Activated naive CD4-positive, alpha-beta T cell treated with anti-CD3 and anti-CD28 coated beads for 36 hours (primary cell): ENCODE data around the gene MPP7. TPM values are rescaled to one million over a fixed set of nuclear protein-coding genes. Genes with fewer than 3 reads are reported as not detected.

ENCODE experiments used
- CTCF ChIA-PET: fragments of 350-600 bp; sonication (Branson Sonifier 250); formaldehyde crosslinking; loops from one replicate; lab custom pipeline; 2021; ENCODE audit warnings: antibody characterized with exemption; lab: Charles Lee
- DNase-seq: peaks from one replicate; pipeline ENCODE4 v3.0.0-alpha.2; 2020
- H3K27ac Mint-ChIP-seq: one replicate; pipeline ENCODE4 v1.8.0; 2021; ENCODE audit warnings: mild to moderate bottlenecking, mixed read lengths
- H3K27me3 Mint-ChIP-seq: one replicate; pipeline ENCODE4 v1.8.0; 2021; ENCODE audit warnings: low read depth, mixed read lengths
- H3K36me3 Mint-ChIP-seq: one replicate; pipeline ENCODE4 v1.8.0; 2021; ENCODE audit warnings: low read depth, mixed read lengths
- H3K4me1 Mint-ChIP-seq: one replicate; pipeline ENCODE4 v1.8.0; 2021; ENCODE audit warnings: low read depth, mixed read lengths
- H3K4me3 Mint-ChIP-seq: one replicate; pipeline ENCODE4 v1.8.0; 2021; ENCODE audit warnings: mild to moderate bottlenecking, moderate library complexity, mixed read lengths
- H3K9me3 Mint-ChIP-seq: one replicate; pipeline ENCODE4 v1.8.0; 2021; ENCODE audit warnings: mixed read lengths
- intact Hi-C: fragments of 100-400 bp; cut with micrococcal nuclease; formaldehyde crosslinking; loops from one replicate; pipeline ENCODE4 v1.15.1; 2023
- total RNA-seq, 2 experiments: library from RNA; stranded (reverse); gene quantifications; one replicate each; pipeline ENCODE4 v1.2.3, GENCODE V29; 2021

MPP7 gene
- total RNA-seq, 2 experiments from 2014 or later = 23.6 to 25.4 TPM

DNA sequence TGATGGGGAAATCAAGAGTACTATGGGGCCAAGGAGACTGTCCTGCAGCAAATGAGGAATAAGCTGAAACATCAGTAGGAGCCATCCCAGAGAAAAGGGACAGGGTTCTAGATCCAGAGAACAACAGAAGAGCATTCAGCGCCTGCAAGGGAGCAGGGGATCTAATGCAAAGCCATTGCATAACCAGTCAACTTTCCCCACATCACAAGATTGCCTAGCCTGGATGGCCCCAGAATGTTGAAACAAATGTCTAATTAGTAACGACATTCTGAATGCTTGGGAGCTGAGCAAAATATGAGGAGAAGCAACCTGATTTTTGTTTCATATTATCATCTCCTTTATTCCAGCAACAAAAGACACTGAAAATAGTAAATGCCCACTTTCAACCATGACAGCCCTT, 2.7 kb upstream of the MPP7 start:
- H3K27ac Mint-ChIP-seq = no peak overlapping the region
- no peaks in the 10 kb centered on the region for H3K36me3 Mint-ChIP-seq

DNA sequence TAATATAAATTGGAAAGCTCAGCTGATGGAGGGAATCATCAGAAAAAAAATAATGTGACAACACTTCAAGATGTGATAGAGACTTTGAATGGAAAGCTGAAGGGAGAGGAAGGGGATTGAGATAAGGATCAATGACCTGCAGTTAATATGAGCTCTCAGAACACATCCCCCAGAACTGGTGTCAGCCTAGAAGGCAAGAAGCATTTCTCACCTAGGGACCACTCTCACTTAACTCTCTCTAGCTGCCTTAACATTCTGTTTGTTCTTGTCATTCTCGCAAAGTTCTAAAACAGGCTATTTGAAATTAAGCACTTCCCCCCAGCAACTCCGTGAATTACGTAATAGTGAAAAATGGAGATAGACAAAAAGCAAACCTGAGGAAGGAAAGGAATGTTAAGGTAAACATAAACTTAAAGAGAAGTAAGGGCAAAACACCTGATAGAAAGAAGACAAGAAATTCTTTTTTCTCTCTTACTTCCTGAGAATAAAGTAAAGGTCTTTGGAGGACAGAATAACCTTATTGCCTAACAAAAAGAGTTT, 1.2 kb upstream of the MPP7 start:
- H3K27ac Mint-ChIP-seq = no peak overlapping the region
- CTCF ChIA-PET = interaction anchor here (1.0 to 7.1 kb wide), 8 partner anchors 8 to 89 kb away, joined by 3 to 129 read pairs (median 20); no protein-coding TSS in a partner anchor
- H3K4me3 Mint-ChIP-seq = peak overlapping the region; percentile 81
- H3K4me1 Mint-ChIP-seq = peaks cover 47% of the 10 kb centered on the region
- no peak for DNase-seq
- intact Hi-C loops = no loop called here
- no peaks in the 10 kb centered on the region for H3K9me3 Mint-ChIP-seq
- no peaks in the 10 kb centered on the region for H3K36me3 Mint-ChIP-seq
- H3K27me3 Mint-ChIP-seq = no peaks in the 10 kb centered on the region

More for the DNA sequence above, 2.7 kb upstream of the MPP7 start:
- no peak for DNase-seq
- no peaks in the 10 kb centered on the region for H3K9me3 Mint-ChIP-seq
- H3K27me3 Mint-ChIP-seq = no peaks in the 10 kb centered on the region
- peaks cover 33% of the 10 kb centered on the region for H3K4me1 Mint-ChIP-seq
- intact Hi-C loops = no loop called here
- CTCF ChIA-PET = interaction anchor here (1.0 kb wide), 1 partner anchor 52 kb away, joined by 4 read pairs; no protein-coding TSS in a partner anchor
- H3K4me3 Mint-ChIP-seq = no peak overlapping the region

DNA sequence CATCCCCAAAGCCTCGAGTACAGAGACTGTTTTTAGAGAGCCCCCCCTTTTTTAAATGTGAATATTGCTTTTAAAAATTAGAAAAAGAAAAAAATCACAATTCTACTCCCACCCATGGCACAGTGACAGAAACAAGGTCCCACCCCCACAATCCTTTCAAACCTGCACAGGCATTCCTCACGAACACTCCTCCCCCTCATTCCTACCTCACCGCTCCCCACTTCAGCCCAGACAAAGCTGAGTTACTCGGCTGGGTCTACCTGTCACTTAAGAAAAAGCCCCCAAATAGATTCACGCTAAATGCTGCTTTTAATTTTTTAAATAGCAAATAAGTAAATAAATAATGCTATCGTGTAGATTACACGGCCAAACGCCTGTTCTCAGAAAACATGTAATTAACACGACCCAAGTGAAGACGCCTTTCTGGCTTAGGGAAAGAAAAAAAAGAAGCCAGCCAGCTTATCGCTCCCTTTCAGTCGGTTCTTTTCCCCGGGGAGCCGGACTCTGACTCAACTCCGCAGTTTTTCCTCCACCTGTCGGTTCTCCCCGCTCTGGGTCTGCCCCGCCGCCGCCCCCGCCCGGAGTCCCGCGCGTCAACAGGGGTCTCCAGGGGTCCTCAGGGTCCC, 739 bp downstream of the MPP7 start:
- H3K4me1 Mint-ChIP-seq = peaks cover 53% of the 10 kb centered on the region

DNA sequence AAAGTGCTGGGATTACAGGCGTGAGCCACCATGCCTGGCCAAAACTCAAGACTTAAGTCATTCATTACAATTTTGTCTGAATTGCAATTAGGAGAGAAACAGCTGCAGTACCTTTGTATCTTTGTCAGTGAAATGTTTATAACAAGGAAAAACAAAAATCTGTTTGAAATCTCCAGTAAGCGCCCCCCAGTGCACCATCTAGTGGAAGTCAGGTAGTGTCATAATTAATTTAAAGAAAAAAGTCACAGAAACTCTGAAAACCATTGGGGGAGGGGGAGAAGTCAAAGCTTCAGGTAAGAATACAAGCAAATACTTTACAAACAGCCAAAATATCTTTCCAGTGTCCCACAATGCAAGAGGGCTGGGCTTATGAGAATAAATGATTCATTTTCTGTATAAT, 2.8 kb downstream of the MPP7 start:
- H3K9me3 Mint-ChIP-seq = no peaks in the 10 kb centered on the region
- intact Hi-C loops = loop anchor here (1.0 kb wide), 1 partner anchor 49 kb away; no protein-coding TSS in a partner anchor
- H3K27me3 Mint-ChIP-seq = no peaks in the 10 kb centered on the region
- no peak overlapping the region for H3K4me3 Mint-ChIP-seq
- peak; percentile 56 for DNase-seq
- CTCF ChIA-PET = interaction anchor here (0.7 to 7.1 kb wide), 11 partner anchors 28 to 556 kb away, joined by 3 to 129 read pairs (median 4); no protein-coding TSS in a partner anchor
- no peaks in the 10 kb centered on the region for H3K36me3 Mint-ChIP-seq
- H3K27ac Mint-ChIP-seq = peak overlapping the region; percentile 13
- H3K4me1 Mint-ChIP-seq = peaks cover 68% of the 10 kb centered on the region

More for the DNA sequence above, 739 bp downstream of the MPP7 start:
- H3K9me3 Mint-ChIP-seq = no peaks in the 10 kb centered on the region
- peak overlapping the region; percentile 57 for H3K27ac Mint-ChIP-seq
- H3K36me3 Mint-ChIP-seq = no peaks in the 10 kb centered on the region
- intact Hi-C loops = loop anchor here (1.0 to 2.0 kb wide), 3 partner anchors 123 to 560 kb away; no protein-coding TSS in a partner anchor
- peak overlapping the region; percentile 82 for H3K4me3 Mint-ChIP-seq
- H3K27me3 Mint-ChIP-seq = no peaks in the 10 kb centered on the region
- CTCF ChIA-PET = interaction anchor here (0.8 to 7.1 kb wide), 13 partner anchors 19 to 91 kb away, joined by 3 to 129 read pairs (median 10); no protein-coding TSS in a partner anchor
- DNase-seq = no peak

DNA sequence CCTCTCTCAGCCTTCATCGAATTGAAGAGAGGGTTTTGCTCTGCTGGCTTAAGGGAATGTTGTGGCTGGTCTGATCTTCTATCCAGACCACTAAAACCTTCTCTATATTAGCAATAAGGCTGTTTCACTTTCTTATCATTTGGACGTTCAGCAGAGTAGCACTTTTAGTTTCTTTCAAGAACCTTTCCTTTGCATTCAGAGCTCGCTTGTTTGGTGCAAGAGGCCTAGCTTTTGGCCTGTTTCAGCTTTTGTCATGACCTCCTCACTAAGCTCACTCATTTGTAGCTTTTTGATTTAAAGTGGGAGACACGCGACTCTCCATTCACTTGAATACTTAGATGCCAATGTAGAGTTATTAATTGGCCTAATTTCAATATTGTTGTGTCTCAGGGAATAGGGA, 3.9 kb downstream of the MPP7 start:
- peaks cover 74% of the 10 kb centered on the region for H3K4me1 Mint-ChIP-seq
- H3K36me3 Mint-ChIP-seq = no peaks in the 10 kb centered on the region
- intact Hi-C loops = loop anchor here (10.0 kb wide), 1 partner anchor 1054 kb away; the partner anchor contains the start of gene ACBD5
- CTCF ChIA-PET = interaction anchor here (0.6 to 7.1 kb wide), 15 partner anchors 10 to 320 kb away, joined by 3 to 129 read pairs (median 5); no protein-coding TSS in a partner anchor
- H3K4me3 Mint-ChIP-seq = peak overlapping the region; percentile 41
- no peak for DNase-seq
- no peaks in the 10 kb centered on the region for H3K27me3 Mint-ChIP-seq
- H3K9me3 Mint-ChIP-seq = no peaks in the 10 kb centered on the region
- peak overlapping the region; percentile 75 for H3K27ac Mint-ChIP-seq

DNA sequence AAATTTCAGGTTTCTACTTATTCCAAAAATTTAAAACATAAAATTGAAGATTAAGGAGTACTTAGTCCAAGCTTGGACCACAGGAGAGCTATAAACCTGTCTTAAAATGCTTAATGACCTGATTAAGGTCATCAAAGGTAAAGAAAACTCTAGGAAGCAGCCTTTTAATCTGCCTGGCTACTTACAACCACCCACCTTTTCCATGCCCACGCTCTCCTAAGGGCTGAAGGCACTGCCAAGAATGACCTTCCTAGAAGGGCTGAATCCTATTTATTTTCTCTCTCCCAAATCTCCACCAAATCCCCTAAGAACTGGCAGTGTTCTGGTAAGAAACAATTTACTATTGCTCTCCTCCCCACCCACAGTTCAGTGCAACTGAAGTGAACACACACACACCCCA, 6.8 kb downstream of the MPP7 start:
- Mint-ChIP-seq H3K4me1 (peaks cover 87% of the 10 kb centered on the region), H3K36me3 (no peaks in the 10 kb centered on the region), H3K27ac (peak overlapping the region; percentile 5), H3K9me3 (no peaks in the 10 kb centered on the region), H3K4me3 (no peak overlapping the region), H3K27me3 (no peaks in the 10 kb centered on the region)
- no peak for DNase-seq
- CTCF ChIA-PET = interaction anchor here (1.4 to 5.5 kb wide), 4 partner anchors 14 to 97 kb away, joined by 4 to 44 read pairs (median 18); no protein-coding TSS in a partner anchor
- intact Hi-C loops = loop anchor here (10.0 kb wide), 1 partner anchor 1051 kb away; the partner anchor contains the start of gene ACBD5

DNA sequence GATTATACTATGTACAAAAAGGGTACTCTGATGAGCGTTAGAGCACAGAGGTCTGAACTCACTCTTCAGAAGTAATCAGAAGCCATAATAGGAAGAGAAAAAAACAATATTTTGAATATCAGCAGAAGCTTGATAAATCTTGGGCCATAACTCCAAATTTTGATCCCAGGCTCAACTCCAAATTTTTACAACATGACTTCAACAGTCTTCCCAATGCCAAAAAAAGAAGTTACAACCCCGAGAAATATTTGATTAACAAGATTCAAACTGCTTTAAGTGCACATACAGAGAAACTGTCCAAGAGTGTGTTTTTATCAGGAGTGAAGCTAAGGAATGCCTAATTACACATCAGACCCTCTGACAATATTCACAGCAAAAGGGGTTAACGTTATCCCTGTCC, 7.5 kb downstream of the MPP7 start:
- H3K4me3 Mint-ChIP-seq = no peak overlapping the region
- peaks cover 86% of the 10 kb centered on the region for H3K4me1 Mint-ChIP-seq
- intact Hi-C loops = loop anchor here (10.0 kb wide), 1 partner anchor 1051 kb away; the partner anchor contains the start of gene ACBD5
- CTCF ChIA-PET = interaction anchor here (1.2 to 5.5 kb wide), 5 partner anchors 14 to 98 kb away, joined by 3 to 44 read pairs (median 6); no protein-coding TSS in a partner anchor
- H3K27ac Mint-ChIP-seq = peak overlapping the region; percentile 40
- no peaks in the 10 kb centered on the region for H3K27me3 Mint-ChIP-seq
- no peaks in the 10 kb centered on the region for H3K9me3 Mint-ChIP-seq
- no peak for DNase-seq
- H3K36me3 Mint-ChIP-seq = no peaks in the 10 kb centered on the region

DNA sequence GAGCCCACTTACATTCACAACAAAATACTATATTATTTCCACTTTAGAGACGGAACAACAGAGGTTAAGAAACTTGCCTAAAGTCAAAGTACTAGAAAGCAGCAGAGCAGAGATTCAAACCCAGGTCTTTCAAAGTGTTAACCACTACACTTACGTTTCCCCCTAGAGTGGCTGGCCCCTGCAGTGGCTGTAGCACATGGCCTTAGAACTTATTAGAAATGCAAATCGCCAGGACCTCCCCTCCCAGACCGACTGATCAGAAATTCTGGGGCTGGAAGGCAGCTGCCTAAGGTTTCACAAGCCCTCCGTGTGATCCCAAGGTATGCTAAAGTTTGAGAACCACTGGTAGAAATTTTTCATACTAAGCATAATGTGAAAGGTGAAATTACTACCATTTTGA, 8.1 kb downstream of the MPP7 start:
- no peaks in the 10 kb centered on the region for H3K27me3 Mint-ChIP-seq
- intact Hi-C loops = loop anchor here (5.0 to 10.0 kb wide), 2 partner anchors 793 to 1050 kb away; partner anchors contain the start of genes ACBD5 and RAB18
- H3K27ac Mint-ChIP-seq = peak overlapping the region; percentile 56
- H3K4me3 Mint-ChIP-seq = no peak overlapping the region
- H3K4me1 Mint-ChIP-seq = peaks cover 81% of the 10 kb centered on the region
- DNase-seq = no peak
- H3K36me3 Mint-ChIP-seq = no peaks in the 10 kb centered on the region
- CTCF ChIA-PET = interaction anchor here (1.2 to 5.4 kb wide), 3 partner anchors 40 to 87 kb away, joined by 3 to 31 read pairs (median 6); no protein-coding TSS in a partner anchor
- H3K9me3 Mint-ChIP-seq = no peaks in the 10 kb centered on the region

DNA sequence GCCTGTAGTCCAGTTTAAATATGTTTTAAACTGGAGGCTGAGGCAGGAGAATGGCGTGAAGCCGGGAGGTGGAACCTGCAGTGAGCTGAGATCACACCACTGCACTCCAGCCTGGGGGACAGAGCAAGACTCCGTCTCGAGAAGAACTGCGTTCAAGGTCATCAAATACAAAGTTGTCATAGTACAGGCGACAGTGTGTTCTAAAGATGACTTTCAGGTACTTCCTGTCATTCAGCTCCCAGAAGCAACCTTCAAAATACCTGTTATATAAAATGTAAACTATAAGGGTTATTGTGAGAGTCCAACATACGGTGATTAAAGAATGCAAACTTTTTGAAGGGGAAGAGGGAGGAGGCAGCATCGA, 8.7 kb downstream of the MPP7 start:
- H3K27me3 Mint-ChIP-seq = no peaks in the 10 kb centered on the region
- peak; percentile 34 for DNase-seq
- intact Hi-C loops = loop anchor here (5.0 to 10.0 kb wide), 2 partner anchors 792 to 1049 kb away; partner anchors contain the start of genes ACBD5 and RAB18
- peak overlapping the region; percentile 55 for H3K4me3 Mint-ChIP-seq
- peaks cover 78% of the 10 kb centered on the region for H3K4me1 Mint-ChIP-seq
- peak overlapping the region; percentile 89 for H3K27ac Mint-ChIP-seq
- CTCF ChIA-PET = interaction anchor here (1.4 to 5.4 kb wide), 3 partner anchors 43 to 88 kb away, joined by 6 to 31 read pairs (median 7); no protein-coding TSS in a partner anchor
- H3K9me3 Mint-ChIP-seq = no peaks in the 10 kb centered on the region
- no peaks in the 10 kb centered on the region for H3K36me3 Mint-ChIP-seq

- CTCF ChIA-PET = interaction anchor here (1.1 to 5.4 kb wide), 4 partner anchors 43 to 88 kb away, joined by 3 to 31 read pairs (median 6); no protein-coding TSS in a partner anchor
- Mint-ChIP-seq H3K36me3 (no peaks in the 10 kb centered on the region), H3K4me1 (peaks cover 75% of the 10 kb centered on the region), H3K4me3 (peak overlapping the region; percentile 55), H3K27ac (peak overlapping the region; percentile 89), H3K27me3 (no peaks in the 10 kb centered on the region), H3K9me3 (no peaks in the 10 kb centered on the region)
- DNase-seq = no peak
- intact Hi-C loops = loop anchor here (2.0 to 10.0 kb wide), 3 partner anchors 115 to 1049 kb away; partner anchors contain the start of genes ACBD5 and RAB18
These were observed 9.4 kb downstream of the MPP7 start for GRCh38 chr10:28293236-28294168.

DNA sequence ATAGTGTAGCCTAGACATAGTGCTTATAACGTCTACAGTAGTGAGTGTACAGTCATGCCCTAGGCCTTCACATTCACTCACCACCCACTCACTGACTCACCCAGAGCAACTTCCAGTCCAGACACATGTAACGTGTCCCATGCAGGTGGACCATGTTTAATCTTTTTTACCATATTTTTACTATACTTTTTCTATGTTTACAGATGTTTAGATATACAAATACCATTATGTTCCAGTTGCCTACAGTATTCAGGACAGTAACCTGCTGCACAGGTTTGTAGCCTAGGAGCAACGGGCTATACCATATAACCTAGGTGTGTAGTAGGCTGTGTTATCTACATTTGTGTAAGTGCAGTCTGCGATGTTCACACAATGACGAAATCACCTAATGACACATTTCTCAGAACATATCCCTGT, 11.0 kb downstream of the MPP7 start:
- no peaks in the 10 kb centered on the region for H3K9me3 Mint-ChIP-seq
- peak overlapping the region; percentile 89 for H3K27ac Mint-ChIP-seq
- no peaks in the 10 kb centered on the region for H3K36me3 Mint-ChIP-seq
- H3K27me3 Mint-ChIP-seq = no peaks in the 10 kb centered on the region
- peak; percentile 84 for DNase-seq
- CTCF ChIA-PET = interaction anchor here (0.6 to 0.9 kb wide), 4 partner anchors 15 to 89 kb away, joined by 3 to 4 read pairs (median 4); no protein-coding TSS in a partner anchor
- intact Hi-C loops = loop anchor here (1.0 to 10.0 kb wide), 8 partner anchors 9 to 1047 kb away; partner anchors contain the start of genes ACBD5, MPP7 and RAB18
- H3K4me3 Mint-ChIP-seq = no peak overlapping the region
- peaks cover 73% of the 10 kb centered on the region for H3K4me1 Mint-ChIP-seq
